Measurements from ENCODE around the gene SCEL.

DNA sequence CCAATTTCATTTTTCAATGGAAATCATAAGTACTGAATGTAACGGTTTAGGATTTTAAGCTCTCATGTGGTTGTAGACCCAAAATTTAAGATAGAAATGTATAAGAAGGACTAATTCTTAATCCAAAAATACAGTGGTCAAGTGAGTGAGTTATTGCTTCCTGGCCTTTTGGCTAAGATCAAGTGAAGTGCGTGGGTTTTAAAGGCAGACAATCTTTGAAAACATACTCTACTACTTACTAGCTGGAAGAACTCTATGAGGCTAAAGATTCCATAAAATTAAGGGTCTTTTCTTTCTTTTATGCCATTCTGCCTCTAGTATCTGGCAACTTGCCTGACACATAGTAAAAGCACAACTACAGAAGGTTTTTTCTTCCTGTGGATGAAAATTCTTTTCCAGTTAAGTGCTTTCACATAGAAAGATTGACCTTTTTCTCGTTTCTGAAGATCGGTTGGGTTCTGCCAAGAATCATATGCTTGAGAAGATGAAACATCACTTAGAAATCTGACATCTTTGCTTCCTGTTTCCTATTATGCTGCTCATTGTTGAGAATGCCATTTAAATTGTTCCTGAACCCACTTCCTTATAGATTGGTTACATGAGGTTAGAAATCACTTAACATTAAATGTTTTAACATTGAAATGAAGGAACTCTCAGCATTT is 26.4 kb upstream of the SCEL start:
- TF ChIP-seq, protein P1, sequence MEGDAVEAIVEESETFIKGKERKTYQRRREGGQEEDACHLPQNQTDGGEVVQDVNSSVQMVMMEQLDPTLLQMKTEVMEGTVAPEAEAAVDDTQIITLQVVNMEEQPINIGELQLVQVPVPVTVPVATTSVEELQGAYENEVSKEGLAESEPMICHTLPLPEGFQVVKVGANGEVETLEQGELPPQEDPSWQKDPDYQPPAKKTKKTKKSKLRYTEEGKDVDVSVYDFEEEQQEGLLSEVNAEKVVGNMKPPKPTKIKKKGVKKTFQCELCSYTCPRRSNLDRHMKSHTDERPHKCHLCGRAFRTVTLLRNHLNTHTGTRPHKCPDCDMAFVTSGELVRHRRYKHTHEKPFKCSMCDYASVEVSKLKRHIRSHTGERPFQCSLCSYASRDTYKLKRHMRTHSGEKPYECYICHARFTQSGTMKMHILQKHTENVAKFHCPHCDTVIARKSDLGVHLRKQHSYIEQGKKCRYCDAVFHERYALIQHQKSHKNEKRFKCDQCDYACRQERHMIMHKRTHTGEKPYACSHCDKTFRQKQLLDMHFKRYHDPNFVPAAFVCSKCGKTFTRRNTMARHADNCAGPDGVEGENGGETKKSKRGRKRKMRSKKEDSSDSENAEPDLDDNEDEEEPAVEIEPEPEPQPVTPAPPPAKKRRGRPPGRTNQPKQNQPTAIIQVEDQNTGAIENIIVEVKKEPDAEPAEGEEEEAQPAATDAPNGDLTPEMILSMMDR (IDR thresholded peaks at IDR 0.05; ENCODE audit: low read length): no peak
- TF ChIP-seq EZH2 (optimal IDR thresholded peaks at IDR 0.05; ENCODE audit: low read depth, low read length): no peak
- no peak for TF ChIP-seq EZH2phosphoT487 (IDR thresholded peaks at IDR 0.05; ENCODE audit: low read length)

All from MM.1S (cell line).